NCI-H69 (cell line): ENCODE results near the gene COL28A1.
"Not testable (repeated sequence)": the region's sequence is repeated elsewhere in the genome, so short reads cannot be mapped to it uniquely, and the experiment has no call there.

Experiments used
- DNase-seq: peaks from one replicate; lab custom pipeline; 2025; lab: John Stamatoyannopoulos, UW

The COL28A1 gene

GRCh38 chr7:7416031-7416858 is 119.4 kb downstream of the COL28A1 start:
- peak; percentile 74 for DNase-seq

- DNase-seq, result no peak
These were observed 120.7 kb downstream of the COL28A1 start for GRCh38 chr7:7414791-7415603.

DNA sequence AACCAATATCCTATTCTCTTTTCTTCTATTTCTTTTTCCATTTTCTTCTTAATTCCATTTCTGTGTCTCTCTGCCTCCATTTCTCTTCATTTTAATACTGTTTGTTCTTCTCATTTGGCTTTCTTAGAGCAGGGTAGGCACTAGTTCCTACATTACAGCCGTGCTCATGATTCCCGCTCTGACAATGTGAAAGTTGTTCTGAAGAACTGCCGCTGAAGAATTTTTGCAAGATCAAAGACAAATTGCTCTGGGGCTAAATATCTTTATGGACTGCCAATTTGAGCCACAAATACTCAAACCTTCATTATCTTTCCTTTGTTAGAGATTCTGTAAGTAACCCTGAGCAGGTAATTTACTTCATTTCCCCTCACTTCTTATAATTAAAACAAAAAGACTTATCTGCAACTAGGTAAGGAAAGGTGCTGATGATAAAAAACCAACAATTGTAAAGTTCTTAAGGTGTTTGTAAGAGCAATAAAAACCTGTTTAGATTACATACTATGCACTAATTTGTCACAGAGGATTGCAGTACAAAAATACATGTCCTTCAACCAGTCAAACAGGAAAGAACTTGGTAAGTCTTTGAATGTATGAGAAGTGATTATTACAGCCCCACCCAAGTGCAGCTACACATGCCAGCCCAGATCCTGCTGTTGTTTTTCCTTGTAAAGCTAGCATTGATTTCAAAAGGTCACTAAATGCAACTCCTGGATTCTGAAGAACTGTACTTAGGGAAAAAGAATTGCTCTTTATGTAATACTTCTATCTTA is 127.5 kb downstream of the COL28A1 start:
- DNase-seq, result peak; percentile 14

GRCh38 chr7:7405461-7405860 is 130.2 kb downstream of the COL28A1 start:
- DNase-seq, result no peak

DNA sequence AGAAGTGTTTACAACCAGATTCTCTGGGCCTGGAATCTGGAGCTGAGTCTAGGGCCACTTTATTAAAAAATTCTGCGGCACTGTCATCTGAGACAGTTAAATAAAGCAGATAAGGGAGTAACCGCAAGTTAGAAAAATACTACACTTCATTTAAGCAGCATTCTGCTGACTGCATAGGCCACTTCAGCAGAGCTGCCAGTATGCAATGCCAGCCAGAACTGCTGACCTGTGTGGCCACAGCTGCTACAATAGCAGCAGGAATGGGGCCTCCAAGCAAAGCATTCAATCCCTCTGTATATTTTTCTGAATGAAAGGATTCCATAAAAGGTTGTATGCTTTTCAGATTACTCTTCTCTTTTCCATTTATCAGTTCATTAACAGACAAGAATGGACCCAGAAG is 136.0 kb downstream of the COL28A1 start:
- no peak for DNase-seq

GRCh38 chr7:7395785-7396184 is 139.9 kb downstream of the COL28A1 start:
- peak; percentile 73 for DNase-seq

DNA sequence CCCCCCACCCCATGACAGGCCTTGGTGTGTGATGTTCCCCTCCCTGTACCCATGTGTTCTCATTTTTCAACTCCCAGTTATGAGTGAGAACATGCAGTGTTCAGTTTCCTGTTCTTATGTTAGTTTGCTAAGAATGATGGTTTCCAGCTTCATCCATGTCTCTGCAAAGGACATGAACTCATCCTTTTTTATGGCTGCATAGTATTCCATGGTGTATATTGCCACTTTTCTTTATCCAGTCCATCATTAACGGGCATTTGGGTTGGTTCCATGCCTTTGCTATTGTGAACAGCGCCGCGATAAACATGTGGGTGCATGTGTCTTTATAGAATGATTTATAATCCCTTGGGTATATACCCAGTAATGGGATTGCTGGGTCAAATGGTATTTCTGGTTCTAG is 147.5 kb downstream of the COL28A1 start:
- not testable (repeated sequence) for DNase-seq

GRCh38 chr7:7385421-7385820 is 150.3 kb downstream of the COL28A1 start:
- DNase-seq, result no peak

- DNase-seq, result no peak
These were observed 151.4 kb downstream of the COL28A1 start for GRCh38 chr7:7384228-7384627.

GRCh38 chr7:7375538-7375937 is 160.1 kb downstream of the COL28A1 start:
- no peak for DNase-seq

GRCh38 chr7:7370076-7370475 is 165.6 kb downstream of the COL28A1 start:
- no peak for DNase-seq

- no peak for DNase-seq
These were observed 166.5 kb downstream of the COL28A1 start for GRCh38 chr7:7369134-7369533.

DNA sequence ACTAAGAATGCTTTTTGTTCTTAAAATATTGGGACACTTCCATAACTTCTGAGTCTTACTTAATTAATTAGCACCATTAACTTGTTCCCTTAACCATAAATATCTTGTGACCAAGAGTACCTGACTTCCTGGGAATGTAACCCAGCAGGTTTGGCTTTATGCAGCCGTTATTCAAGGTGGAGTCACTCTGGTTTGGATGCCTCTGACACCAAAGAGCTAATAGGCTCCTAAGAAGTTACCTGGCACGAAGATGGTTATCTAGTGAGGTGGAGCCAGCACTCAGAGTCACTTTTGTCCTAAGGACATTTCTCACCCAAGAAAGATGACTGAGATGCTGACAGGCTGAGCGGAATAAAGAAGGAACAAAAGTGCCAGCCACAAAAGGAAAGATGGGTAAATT is 181.0 kb downstream of the COL28A1 start:
- DNase-seq, result no peak

DNA sequence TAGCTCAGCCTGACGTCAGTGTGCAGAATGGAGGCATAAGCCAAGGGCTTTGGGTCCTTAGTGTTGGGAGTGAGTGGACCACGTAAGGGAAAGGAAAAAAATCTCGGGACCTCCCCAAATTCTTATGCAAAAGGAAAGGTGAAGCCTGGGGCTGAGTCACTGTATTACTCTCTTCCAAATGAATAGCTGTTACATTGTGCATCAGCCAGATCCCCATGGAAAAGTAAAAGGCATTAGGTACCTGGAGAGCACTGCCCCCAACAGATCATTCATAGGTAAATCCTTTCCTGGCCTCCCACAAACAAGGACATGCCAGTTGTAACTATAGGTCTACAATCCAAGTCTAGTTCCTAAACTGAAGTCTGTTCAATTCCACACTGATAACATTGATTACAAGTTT is 182.8 kb downstream of the COL28A1 start:
- DNase-seq, result peak; percentile 28

GRCh38 chr7:7351832-7352231 is 183.8 kb downstream of the COL28A1 start:
- no peak for DNase-seq

GRCh38 chr7:7351156-7351555 is 184.5 kb downstream of the COL28A1 start:
- DNase-seq, result no peak

DNA sequence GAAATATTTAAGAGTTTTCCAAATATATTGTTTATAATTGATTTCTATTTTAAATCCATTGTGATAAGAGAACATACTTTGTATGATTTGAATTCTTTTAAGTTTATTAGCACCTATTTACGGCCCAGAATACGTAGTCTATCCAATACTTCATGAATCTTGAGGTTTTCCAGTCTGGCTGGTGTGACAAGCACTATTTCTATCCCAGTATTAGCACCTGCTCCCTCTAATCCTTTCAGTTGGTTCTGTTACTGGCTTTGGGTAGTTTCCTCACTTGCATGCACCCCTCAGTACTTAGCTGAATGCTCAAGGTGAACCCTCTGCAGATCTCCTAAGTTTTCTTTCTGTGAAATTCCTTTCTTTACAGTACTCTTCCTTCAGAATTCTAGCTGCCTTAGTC is 186.5 kb downstream of the COL28A1 start:
- no peak for DNase-seq

DNA sequence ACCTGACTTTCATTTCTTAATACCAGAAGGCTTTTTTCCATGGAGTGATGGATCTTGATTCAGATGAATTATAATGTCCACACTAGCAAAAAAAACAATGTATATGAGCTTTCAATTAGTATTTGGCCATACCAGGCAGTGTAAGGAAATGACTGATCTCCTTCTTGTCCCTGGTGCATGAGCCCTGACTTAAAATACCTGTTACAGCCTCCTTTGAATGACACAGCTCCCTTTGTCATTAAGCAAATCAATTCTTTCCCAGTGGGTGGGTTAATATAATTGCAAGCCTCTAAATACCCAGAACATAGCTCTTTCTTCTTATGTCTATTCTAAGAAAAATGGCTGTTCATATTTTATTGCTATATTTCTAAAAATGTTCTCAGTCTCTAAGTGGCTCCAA is 188.6 kb downstream of the COL28A1 start:
- no peak for DNase-seq

- DNase-seq, result no peak
These were observed 191.1 kb downstream of the COL28A1 start for GRCh38 chr7:7344583-7344982.

DNA sequence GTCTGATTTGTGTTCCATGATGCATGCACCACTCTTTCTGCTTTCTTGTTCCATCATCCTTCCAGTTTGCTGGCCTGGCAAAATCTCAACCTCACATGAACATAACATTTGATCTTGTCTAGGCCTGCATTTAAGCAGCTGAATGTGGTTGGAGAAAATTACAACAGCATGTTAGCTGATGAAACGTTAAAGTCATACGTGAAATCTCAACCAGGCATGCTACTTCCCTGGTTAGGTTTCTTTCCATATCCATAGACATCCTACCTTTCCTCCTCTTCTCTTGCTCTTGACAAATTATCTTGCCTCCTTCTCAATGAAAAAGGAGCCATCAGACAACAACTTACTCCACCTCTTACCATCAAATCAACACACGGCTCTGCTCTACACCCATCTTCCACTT is 199.8 kb downstream of the COL28A1 start:
- no peak for DNase-seq

- no peak for DNase-seq
These were observed 200.5 kb downstream of the COL28A1 start for GRCh38 chr7:7335215-7335614.

DNA sequence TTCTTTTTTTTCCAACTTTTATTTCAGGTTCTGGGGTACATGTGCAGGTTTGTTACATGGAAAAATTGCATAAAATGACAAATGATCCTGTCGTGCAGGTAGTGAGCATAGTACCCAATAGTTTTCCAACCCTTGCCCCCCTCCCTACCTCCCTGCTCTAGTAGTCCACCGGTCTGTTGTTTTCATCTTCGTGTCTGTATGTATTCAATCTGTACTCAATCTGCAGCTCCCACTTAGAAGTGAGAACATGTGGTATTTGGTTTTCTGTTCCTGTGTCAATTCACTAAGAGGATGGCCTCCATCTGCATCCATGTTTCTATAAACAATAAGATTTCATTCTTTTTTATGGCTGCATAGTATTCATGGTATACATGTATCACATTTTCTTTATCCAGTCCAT is 202.1 kb downstream of the COL28A1 start:
- DNase-seq, result no peak

DNA sequence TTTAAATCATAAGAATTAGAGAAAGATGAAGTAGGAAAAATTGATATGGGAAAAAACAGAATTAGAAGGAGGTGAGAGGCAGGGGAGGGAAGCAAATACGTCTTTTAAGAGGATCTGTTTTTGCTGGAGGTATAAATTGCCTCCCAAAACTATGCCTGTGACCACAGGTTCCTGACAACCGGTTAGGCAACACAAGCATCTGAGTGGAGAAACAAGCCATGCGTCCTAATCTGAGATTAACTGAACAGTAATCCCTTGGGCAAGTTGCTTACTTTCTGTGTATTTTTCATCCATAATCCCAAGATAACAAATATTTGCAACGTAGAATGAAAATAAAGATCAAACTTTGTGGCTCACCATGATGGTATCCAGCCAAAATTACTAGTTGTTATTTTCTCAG is 204.2 kb downstream of the COL28A1 start:
- no peak for DNase-seq
